Activated CD4-positive, alpha-beta T cell treated with anti-CD3 and anti-CD28 coated beads, Interleukin-2, amount 50 U/mL, for 24 hours (primary cell): ENCODE results near the gene LZTR1.
"Not testable (repeated sequence)": the region's sequence is repeated elsewhere in the genome, so short reads cannot be mapped to it uniquely, and the experiment has no call there.

Experiments used
- DNase-seq, 2 donors: peaks; one replicate each; pipeline ENCODE4 v3.0.0-alpha.2; 2020; ENCODE audit warnings: low read depth in 1 of 2, low spot score in 1 of 2

LZTR1 gene

GRCh38 chr22:20981787-20982562 lies at the start of gene LZTR1:
TSS of gene LZTR1 (plus strand) at chr22:20982297. CDS start at chr22:20982372, 75 bp downstream.
- DNase-seq, result peak; percentile 50 to 61

GRCh38 chr22:20933910-20934309 lies 48.2 kb upstream of the LZTR1 start:
- DNase-seq, result no peak

GRCh38 chr22:20935049-20935448 lies 47.0 kb upstream of the LZTR1 start:
- DNase-seq, result not testable (repeated sequence)

- not testable (repeated sequence) for DNase-seq
These were observed 46.1 kb upstream of the LZTR1 start for GRCh38 chr22:20935780-20936539.

GRCh38 chr22:20937031-20937793 lies 44.9 kb upstream of the LZTR1 start:
- no peak for DNase-seq

GRCh38 chr22:20937794-20938671 lies 44.1 kb upstream of the LZTR1 start:
- DNase-seq, result no peak

- DNase-seq, result not testable (repeated sequence)
These were observed 42.5 kb upstream of the LZTR1 start for GRCh38 chr22:20939457-20940185.

GRCh38 chr22:20940186-20940651 lies 41.9 kb upstream of the LZTR1 start:
- no peak for DNase-seq

GRCh38 chr22:20940904-20941385 lies 41.2 kb upstream of the LZTR1 start:
- no peak for DNase-seq

GRCh38 chr22:20942203-20942902 lies 39.7 kb upstream of the LZTR1 start:
- not testable (repeated sequence) for DNase-seq

- DNase-seq, result no peak
These were observed 38.8 kb upstream of the LZTR1 start for GRCh38 chr22:20943104-20943933.

GRCh38 chr22:20944042-20944441 lies 38.1 kb upstream of the LZTR1 start:
- no peak for DNase-seq

GRCh38 chr22:20945578-20945934 lies 36.5 kb upstream of the LZTR1 start:
- no peak for DNase-seq

- DNase-seq, result no peak
These were observed 35.8 kb upstream of the LZTR1 start for GRCh38 chr22:20946080-20946986.

- no peak for DNase-seq
These were observed 35.1 kb upstream of the LZTR1 start for GRCh38 chr22:20946991-20947390.

- DNase-seq, result no peak
These were observed 33.6 kb upstream of the LZTR1 start for GRCh38 chr22:20948450-20948849.

GRCh38 chr22:20948989-20949388 lies 33.1 kb upstream of the LZTR1 start:
- DNase-seq, result no peak
